B cell (primary cell): ENCODE measurements around the gene STPG1. TPM values are rescaled to one million over a fixed set of nuclear protein-coding genes. Genes with fewer than 3 reads are reported as not detected.

Experiments
- ATAC-seq: fragments of 200-7000 bp; cut with Tn5 transposase; one replicate; pipeline ENCODE4 v1.10.0; 2021; ENCODE audit warnings: low read depth, mild to moderate bottlenecking, moderate number of reproducible peaks, moderate library complexity
- CTCF ChIA-PET: fragments of 350-600 bp; sonication (Branson Sonifier 250); formaldehyde crosslinking; loops from one replicate; lab custom pipeline; 2021; ENCODE audit warnings: antibody characterized with exemption, inconsistent platforms; lab: Charles Lee
- POLR2A ChIA-PET: fragments of 350-600 bp; sonication (Branson Sonifier 250); formaldehyde crosslinking; loops from one replicate; lab custom pipeline; 2021; ENCODE audit warnings: antibody characterized with exemption; lab: Charles Lee
- DNase-seq: peaks from one replicate; pipeline ENCODE4 v3.0.0; 2013
- H2AFZ ChIP-seq: 2 replicates; pipeline ENCODE4 v1.6.1; 2012; ENCODE audit warnings: mild to moderate bottlenecking, low read depth, low read length; ENCODE audit not compliant: insufficient read depth, poor library complexity, severe bottlenecking
- H3K27ac ChIP-seq, 2 donors: 1 replicate in 1 of 2; 2 replicates in 1 of 2; pipeline ENCODE4 v1.5.1; 2012 to 2013; ENCODE audit warnings: low read length in 2 of 2, mild to moderate bottlenecking in 2 of 2, moderate library complexity in 1 of 2
- H3K27me3 ChIP-seq, 4 experiments: fragments of 200-600 bp in 1 of 4; sonication (generic) in 1 of 4; replicated peaks in 1 of 4; 1 replicate in 2 of 4; 2 replicates in 2 of 4; pipeline versions ENCODE4 v1.6.1 to v1.7.0; 2013 to 2016; ENCODE audit warnings: low read length in 3 of 4, mild to moderate bottlenecking in 2 of 4, mixed read lengths in 1 of 4, moderate library complexity in 1 of 4; ENCODE audit not compliant: insufficient read depth in 4 of 4, control insufficient read depth in 3 of 4; ENCODE audit errors: control extremely low read depth in 1 of 4
- H3K36me3 ChIP-seq, 2 experiments: replicated peaks in 1 of 2; 1 replicate in 1 of 2; 2 replicates in 1 of 2; pipeline versions ENCODE4 v1.6.1 to v1.7.1; 2013; ENCODE audit warnings: low read length in 1 of 2; ENCODE audit not compliant: insufficient read depth in 2 of 2, control insufficient read depth in 1 of 2; ENCODE audit errors: control extremely low read depth in 1 of 2, extremely low read depth in 1 of 2
- H3K4me1 ChIP-seq, 2 donors: fragments of 200-600 bp in 1 of 2; sonication (generic) in 1 of 2; 1 replicate in 1 of 2; 2 replicates in 1 of 2; pipeline versions ENCODE4 v1.5.1 to v1.6.1; 2013 to 2017; ENCODE audit warnings: low read length in 2 of 2; ENCODE audit not compliant: control insufficient read depth in 2 of 2, insufficient read depth in 2 of 2
- H3K4me2 ChIP-seq: replicated peaks from 2 replicates; pipeline ENCODE3; 2012; ENCODE audit warnings: mild to moderate bottlenecking, low read depth, low read length; ENCODE audit not compliant: poor library complexity, severe bottlenecking
- H3K4me3 ChIP-seq, 5 experiments: fragments of 200-600 bp in 1 of 5; sonication (generic) in 1 of 5; 1 replicate in 3 of 5; 2 replicates in 2 of 5; pipeline versions ENCODE4 v1.5.1 to v1.7.0; 2011 to 2016; ENCODE audit warnings: low read length in 4 of 5, mild to moderate bottlenecking in 4 of 5, low read depth in 2 of 5, control low read depth in 1 of 5, moderate library complexity in 1 of 5; ENCODE audit not compliant: insufficient read depth in 1 of 5; ENCODE audit errors: control extremely low read depth in 1 of 5, extremely low read depth in 1 of 5
- H3K79me2 ChIP-seq: fragments of 200-600 bp; sonication (generic); one replicate; pipeline ENCODE4 v1.6.0; 2016; ENCODE audit warnings: low read length; ENCODE audit not compliant: control insufficient read depth, insufficient read depth
- H3K9ac ChIP-seq: fragments of 200-600 bp; sonication (generic); 2 replicates; pipeline ENCODE4 v1.6.1; 2017; ENCODE audit warnings: mild to moderate bottlenecking, low read length, moderate library complexity
- H3K9me3 ChIP-seq, 3 donors: one replicate each; pipeline versions ENCODE4 v1.6.1 to v1.7.1; 2013; ENCODE audit warnings: low read length in 2 of 3; ENCODE audit not compliant: control insufficient read depth in 2 of 3, insufficient read depth in 1 of 3; ENCODE audit errors: control extremely low read depth in 1 of 3
- H4K20me1 ChIP-seq: 2 replicates; pipeline ENCODE4 v1.6.0; 2012; ENCODE audit warnings: mild to moderate bottlenecking, low read length; ENCODE audit not compliant: insufficient read depth, control insufficient read depth, poor library complexity, severe bottlenecking
- H3K27ac Mint-ChIP-seq: one replicate; pipeline ENCODE4 v1.8.0; 2021; ENCODE audit warnings: mixed read lengths
- H3K27me3 Mint-ChIP-seq: one replicate; pipeline ENCODE4 v1.8.0; 2021; ENCODE audit warnings: mixed read lengths
- H3K4me1 Mint-ChIP-seq: one replicate; pipeline ENCODE4 v1.8.0; 2021; ENCODE audit warnings: mixed read lengths
- H3K4me3 Mint-ChIP-seq: one replicate; pipeline ENCODE4 v1.8.0; 2021; ENCODE audit warnings: mixed read lengths
- H3K9me3 Mint-ChIP-seq: one replicate; pipeline ENCODE4 v1.8.0; 2022; ENCODE audit warnings: mixed read lengths; ENCODE audit not compliant: insufficient read depth
- EZH2 ChIP-seq: IDR thresholded peaks from 2 replicates; pipeline ENCODE4 v1.6.1; 2012; ENCODE audit warnings: borderline replicate concordance, low read depth, mild to moderate bottlenecking, moderate library complexity, low read length; ENCODE audit not compliant: insufficient read depth, poor library complexity, severe bottlenecking
- WGBS: methylation state at CpG from one replicate; pipeline ENCODE4 v1.1.5; 2013; ENCODE audit warnings: missing lambda C conversion rate; ENCODE audit not compliant: insufficient coverage; 5-methylcytosine and 5-hydroxymethylcytosine counted together
- intact Hi-C: fragments of 100-400 bp; cut with micrococcal nuclease; formaldehyde crosslinking; loops from one replicate; pipeline ENCODE4 v1.10.0; 2022
- polyA plus RNA-seq: library from polyadenylated mRNA; depleted of rRNA; stranded (reverse); fragments of >200 nt; gene quantifications from 2 replicates; pipeline ENCODE4 v1.2.3, GENCODE V29; 2012
- total RNA-seq, 2 donors: library from RNA; stranded (reverse); fragments of 120-200 nt in 1 of 2; gene quantifications; 1 replicate in 1 of 2; 2 replicates in 1 of 2; pipeline versions ENCODE4 v1.2.3 to v1.2.4, GENCODE V29; 2013 to 2022
- TF ChIP-seq, protein P1 (sequence below): fragments of 200-600 bp; IDR thresholded peaks from one replicate; pipeline ENCODE4 v1.8.0; 2022; ENCODE audit warnings: antibody characterized with exemption, mild to moderate bottlenecking

The STPG1 gene
- total and polyA plus RNA-seq, 2 donors (not counting 1 experiment from before 2014, with no cell fraction given): 4.6 to 6.1 TPM

- TF ChIP-seq, protein P1, sequence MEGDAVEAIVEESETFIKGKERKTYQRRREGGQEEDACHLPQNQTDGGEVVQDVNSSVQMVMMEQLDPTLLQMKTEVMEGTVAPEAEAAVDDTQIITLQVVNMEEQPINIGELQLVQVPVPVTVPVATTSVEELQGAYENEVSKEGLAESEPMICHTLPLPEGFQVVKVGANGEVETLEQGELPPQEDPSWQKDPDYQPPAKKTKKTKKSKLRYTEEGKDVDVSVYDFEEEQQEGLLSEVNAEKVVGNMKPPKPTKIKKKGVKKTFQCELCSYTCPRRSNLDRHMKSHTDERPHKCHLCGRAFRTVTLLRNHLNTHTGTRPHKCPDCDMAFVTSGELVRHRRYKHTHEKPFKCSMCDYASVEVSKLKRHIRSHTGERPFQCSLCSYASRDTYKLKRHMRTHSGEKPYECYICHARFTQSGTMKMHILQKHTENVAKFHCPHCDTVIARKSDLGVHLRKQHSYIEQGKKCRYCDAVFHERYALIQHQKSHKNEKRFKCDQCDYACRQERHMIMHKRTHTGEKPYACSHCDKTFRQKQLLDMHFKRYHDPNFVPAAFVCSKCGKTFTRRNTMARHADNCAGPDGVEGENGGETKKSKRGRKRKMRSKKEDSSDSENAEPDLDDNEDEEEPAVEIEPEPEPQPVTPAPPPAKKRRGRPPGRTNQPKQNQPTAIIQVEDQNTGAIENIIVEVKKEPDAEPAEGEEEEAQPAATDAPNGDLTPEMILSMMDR: no peak
- no peak for TF ChIP-seq EZH2
- H3K9me3 ChIP-seq: no peaks in the 10 kb centered on the region
- peaks cover 13% of the 10 kb centered on the region for H3K79me2 ChIP-seq
- peaks cover 15% of the 10 kb centered on the region for H4K20me1 ChIP-seq
- Mint-ChIP-seq H3K4me1 (no peaks in the 10 kb centered on the region), H3K27ac (no peak overlapping the region), H3K9me3 (no peaks in the 10 kb centered on the region), H3K4me3 (no peak overlapping the region), H3K27me3 (no peaks in the 10 kb centered on the region)
- H3K9ac ChIP-seq: no peak overlapping the region
- POLR2A ChIA-PET: no interaction called here
- intact Hi-C loops: no loop called here
- over 99% methylated on average over 11 of the region's 14 CpGs for WGBS
- H3K4me2 ChIP-seq: no peak overlapping the region
- H3K27me3 ChIP-seq: no peaks in the 10 kb centered on the region
- DNase-seq: no peak
- no peak overlapping the region for H2AFZ ChIP-seq
- peaks cover 5 to 53% of the 10 kb centered on the region in 2 experiments for H3K36me3 ChIP-seq
- H3K4me1 ChIP-seq: no peaks in the 10 kb centered on the region
- no peak overlapping the region for H3K4me3 ChIP-seq
- CTCF ChIA-PET: interaction anchor here (1.0 to 1.8 kb wide), 4 partner anchors 12 to 145 kb away, joined by 3 to 9 read pairs (median 4); no protein-coding TSS in a partner anchor
- no peak overlapping the region for H3K27ac ChIP-seq
- no peak for ATAC-seq
Observed at GRCh38 chr1:24441996-24442668, 28.6 kb upstream of the STPG1 start.

GRCh38 chr1:24441480-24441879 lies 27.9 kb upstream of the STPG1 start:
- no peaks in the 10 kb centered on the region for H3K4me1 ChIP-seq
- ChIA-PET CTCF (no interaction called here), POLR2A (no interaction called here)
- peaks cover 13% of the 10 kb centered on the region for H3K79me2 ChIP-seq
- Mint-ChIP-seq H3K9me3 (no peaks in the 10 kb centered on the region), H3K27ac (no peak overlapping the region), H3K4me1 (no peaks in the 10 kb centered on the region), H3K4me3 (no peak overlapping the region), H3K27me3 (no peaks in the 10 kb centered on the region)
- H3K4me2 ChIP-seq: no peak overlapping the region
- H3K9me3 ChIP-seq: no peaks in the 10 kb centered on the region
- DNase-seq: no peak
- no peak overlapping the region for H2AFZ ChIP-seq
- H3K27ac ChIP-seq: no peak overlapping the region
- WGBS: 91% methylated on average over 5 of the region's 7 CpGs
- ATAC-seq: no peak
- TF ChIP-seq, protein P1: no peak
- TF ChIP-seq EZH2: no peak
- H3K4me3 ChIP-seq: no peak overlapping the region
- intact Hi-C loops: no loop called here
- peaks cover 15% of the 10 kb centered on the region for H4K20me1 ChIP-seq
- no peak overlapping the region for H3K9ac ChIP-seq
- H3K36me3 ChIP-seq: peaks cover 5 to 48% of the 10 kb centered on the region in 2 experiments
- H3K27me3 ChIP-seq: no peaks in the 10 kb centered on the region
